GM19238 (cell line): ENCODE measurements around the gene CGA.
A peak's percentile ranks its signal among the peaks of the same experiment; 100 is the strongest.
"Not testable (repeated sequence)": the region's sequence is repeated elsewhere in the genome, so short reads cannot be mapped to it uniquely, and the experiment has no call there.

Experiments used
- DNase-seq: peaks from one replicate; pipeline ENCODE4 v3.0.0; 2011; ENCODE audit warnings: low spot score; ENCODE audit not compliant: insufficient read length

The CGA gene

DNA sequence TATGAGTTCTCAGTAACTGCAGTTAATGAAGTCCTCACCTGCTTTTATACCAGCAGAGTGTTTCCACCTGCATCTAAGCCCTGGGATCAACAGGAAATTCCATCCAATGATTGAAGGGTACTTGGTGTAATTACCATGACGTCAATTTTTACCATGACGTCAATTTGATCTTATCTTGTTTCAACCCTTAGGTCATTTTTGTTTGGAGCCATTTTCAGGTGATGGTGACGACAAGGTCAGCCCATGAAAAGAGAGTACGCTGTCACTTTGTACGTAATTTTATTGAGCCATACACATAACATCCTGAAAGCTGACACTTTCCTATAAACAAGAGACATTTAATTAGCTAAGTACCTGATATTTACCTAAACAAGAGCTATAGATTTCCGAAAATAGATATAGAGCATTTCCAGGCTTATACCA is at the start of gene CGA:
CGA (minus strand) TSS at position 20 of the 423 bp plus-strand sequence. CDS start 6,906 bp downstream, outside the sequence.
- no peak for DNase-seq

GRCh38 chr6:87139927-87140326 is 45.0 kb upstream of the CGA start:
- DNase-seq, result not testable (repeated sequence)

GRCh38 chr6:87139236-87139635 is 44.3 kb upstream of the CGA start:
- peak; percentile 17 for DNase-seq

- no peak for DNase-seq
Observed at GRCh38 chr6:87136963-87137362, 42.1 kb upstream of the CGA start.

DNA sequence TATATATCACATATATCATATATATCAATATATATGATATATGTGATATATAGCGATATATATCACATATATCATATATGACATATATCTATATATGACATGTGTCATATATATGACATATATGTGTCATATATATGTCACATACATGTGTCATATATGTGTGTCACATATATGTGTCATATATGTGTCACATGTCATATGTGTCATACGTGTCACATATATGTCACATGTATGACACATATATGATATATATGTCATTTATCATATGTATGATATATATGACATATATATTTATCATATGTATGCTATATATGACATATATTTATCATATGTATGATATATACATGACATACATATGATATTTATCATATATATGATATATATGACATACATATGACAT is 32.8 kb upstream of the CGA start:
- DNase-seq, result no peak

GRCh38 chr6:87126501-87126900 is 31.6 kb upstream of the CGA start:
- no peak for DNase-seq

DNA sequence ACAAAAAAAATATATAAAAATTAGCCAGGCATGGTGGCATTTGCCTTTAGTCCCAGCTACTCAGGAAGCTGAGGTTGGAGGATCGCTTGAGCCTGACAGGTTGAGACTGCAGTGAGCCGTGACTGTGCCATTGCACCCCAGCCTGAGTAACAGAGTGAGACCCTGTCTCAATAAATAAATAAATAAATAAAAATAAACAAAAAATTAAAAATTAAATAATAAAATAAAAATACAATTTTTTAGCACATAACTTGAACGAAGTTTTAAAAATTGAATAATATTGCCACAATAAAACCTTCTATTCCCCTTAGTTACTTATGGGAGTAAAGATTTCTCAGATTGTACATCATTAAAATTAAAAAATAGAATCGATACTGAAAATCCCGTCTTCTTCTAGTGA is 29.2 kb upstream of the CGA start:
- DNase-seq, result no peak

DNA sequence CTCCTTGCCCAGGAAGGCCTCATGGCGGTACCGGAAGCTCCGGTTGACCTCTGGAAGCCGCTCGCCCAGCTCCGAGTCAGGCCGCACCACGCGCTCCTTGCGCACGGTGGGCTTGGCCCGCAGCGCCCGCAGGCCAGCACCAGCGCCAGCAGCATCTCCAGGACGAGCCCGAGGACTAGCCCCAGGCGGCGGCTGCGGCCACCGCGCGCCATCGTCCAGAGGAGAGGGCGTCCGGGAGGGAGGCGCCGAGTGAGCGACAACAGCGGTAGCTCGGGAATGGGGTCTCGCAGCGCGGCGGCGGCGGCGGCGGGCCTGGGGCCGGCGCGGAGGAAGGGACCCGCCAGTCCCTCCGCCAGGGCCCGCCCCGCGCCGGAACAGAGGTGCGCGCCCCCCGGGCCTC is 27.6 kb upstream of the CGA start:
- no peak for DNase-seq

DNA sequence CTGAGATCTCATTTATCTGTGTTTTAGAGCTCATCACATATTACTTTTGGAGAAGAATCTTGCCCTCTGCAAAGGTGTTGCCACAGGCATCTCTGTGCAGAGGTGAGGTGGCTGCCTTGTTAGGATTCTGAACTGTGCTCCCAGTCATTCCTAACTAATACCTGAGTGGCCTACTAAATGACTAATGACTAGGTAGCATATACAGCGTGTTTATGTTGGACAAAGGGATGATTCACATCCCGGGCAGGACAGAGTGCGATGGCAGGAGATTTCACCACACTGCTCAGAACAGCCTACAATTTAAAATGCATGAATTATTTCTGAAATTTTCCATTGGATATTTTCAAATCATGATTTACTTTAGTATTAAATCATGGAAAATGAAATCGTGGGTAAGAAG is 23.1 kb upstream of the CGA start:
- no peak for DNase-seq

- no peak for DNase-seq
Observed at GRCh38 chr6:87116922-87117321, 22.0 kb upstream of the CGA start.

DNA sequence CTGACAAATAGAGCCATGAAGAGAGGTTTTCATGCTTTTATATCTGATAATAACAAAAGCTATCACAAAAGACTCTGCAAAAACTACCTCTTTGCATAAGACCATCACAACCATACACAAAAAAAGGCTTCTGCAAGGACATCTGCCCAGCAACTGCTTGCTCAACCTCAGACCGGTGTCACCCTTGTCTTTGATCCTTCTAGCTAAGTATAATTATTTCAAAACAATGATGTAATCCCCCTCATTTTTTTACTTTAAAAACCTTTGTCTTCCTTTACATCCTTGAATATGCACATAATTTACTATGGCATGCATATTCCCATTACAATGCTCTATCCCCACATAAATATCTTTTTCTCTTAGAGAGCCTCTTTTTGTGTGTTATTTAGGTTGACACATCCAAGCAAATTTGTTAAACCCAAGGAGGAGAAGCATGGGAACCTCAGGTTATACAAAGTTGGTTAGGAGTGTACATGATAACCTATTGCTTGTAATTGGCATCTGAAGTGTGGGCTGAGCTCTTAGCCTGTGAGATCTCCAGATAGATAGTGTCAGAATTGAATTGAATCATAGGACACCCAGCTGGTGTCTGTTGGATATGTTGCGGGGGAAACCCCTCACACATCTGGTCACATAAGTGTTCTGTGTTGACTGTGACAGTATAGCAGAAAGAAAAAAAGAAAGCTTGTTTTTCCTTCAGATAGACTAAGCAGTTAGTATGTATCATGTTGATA is 20.7 kb upstream of the CGA start:
- DNase-seq, result no peak

GRCh38 chr6:87110636-87111035 is 15.7 kb upstream of the CGA start:
- no peak for DNase-seq

- no peak for DNase-seq
Observed at GRCh38 chr6:87105823-87106222, 10.9 kb upstream of the CGA start.

- no peak for DNase-seq
Observed at GRCh38 chr6:87104667-87105066, 9.8 kb upstream of the CGA start.

GRCh38 chr6:87103977-87104601 is 9.2 kb upstream of the CGA start:
- DNase-seq, result no peak

- no peak for DNase-seq
Observed at GRCh38 chr6:87102151-87102621, 7.3 kb upstream of the CGA start.

GRCh38 chr6:87101067-87101466 is 6.2 kb upstream of the CGA start:
- no peak for DNase-seq

DNA sequence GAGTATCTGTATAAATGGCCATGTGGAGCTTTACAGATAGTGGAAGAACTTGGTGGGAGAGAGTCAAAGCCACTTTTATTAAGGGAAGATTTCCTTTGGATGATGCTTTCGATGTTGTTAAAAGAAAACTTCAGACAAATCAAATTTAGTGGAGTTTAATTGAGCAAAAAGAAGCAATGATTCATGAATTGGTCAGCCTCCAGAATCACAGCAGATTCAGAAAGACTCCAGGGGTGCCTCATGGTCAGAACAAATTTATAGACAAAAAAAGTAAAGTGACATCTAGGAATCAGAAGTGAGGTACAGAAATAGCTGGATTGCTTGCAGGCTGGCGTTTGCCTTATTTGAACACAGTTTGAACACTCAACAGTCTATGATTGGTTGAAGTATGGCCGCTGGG is 5.3 kb upstream of the CGA start:
- no peak for DNase-seq

GRCh38 chr6:87099472-87099871 is 4.6 kb upstream of the CGA start:
- no peak for DNase-seq

DNA sequence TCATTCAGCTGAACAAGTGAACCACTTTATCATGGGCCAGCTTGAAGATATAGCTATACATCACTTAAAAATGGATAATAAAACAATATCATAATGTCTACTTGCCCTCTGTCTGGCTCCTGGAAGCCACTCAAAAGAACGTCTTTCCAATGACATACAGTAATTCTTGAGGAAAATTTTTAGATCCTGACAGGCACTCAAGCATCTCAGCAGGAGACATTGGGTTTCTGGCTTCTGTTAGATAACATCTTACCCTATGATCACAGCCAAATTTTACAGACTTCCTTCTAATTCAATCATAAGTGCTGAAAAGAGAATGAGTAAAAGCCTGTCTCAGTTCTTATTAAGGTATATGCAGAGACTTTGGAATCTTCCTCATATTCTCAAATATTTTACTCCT is 330 bp downstream of the CGA start:
- DNase-seq, result no peak

- no peak for DNase-seq
Observed at GRCh38 chr6:87093651-87094050, 1.3 kb downstream of the CGA start.

GRCh38 chr6:87093199-87093598 is 1.7 kb downstream of the CGA start:
- DNase-seq, result no peak

DNA sequence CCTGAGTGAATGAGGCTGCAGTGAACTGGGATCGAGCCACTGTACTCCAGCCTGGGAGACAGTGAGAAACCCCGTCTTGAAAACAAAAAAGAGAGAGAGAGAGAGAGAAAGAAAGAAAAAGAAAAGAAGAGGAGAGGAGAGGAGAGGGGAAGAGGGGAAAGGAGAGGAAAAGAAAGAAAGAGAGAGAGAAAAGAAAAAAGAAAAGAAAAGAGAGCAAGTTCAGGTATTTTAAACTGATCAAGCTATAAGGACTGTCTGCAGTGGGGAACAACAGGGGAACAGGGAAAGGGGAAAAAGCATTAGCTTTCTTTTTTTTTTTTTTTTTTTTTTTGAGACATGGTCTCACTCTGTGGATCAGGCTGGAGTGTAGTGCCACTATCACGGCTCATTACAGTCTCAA is 2.5 kb downstream of the CGA start:
- DNase-seq, result no peak
